GM12878 (cell line): ENCODE measurements around the gene HOXD3. TPM values are rescaled to one million over a fixed set of nuclear protein-coding genes. Genes with fewer than 3 reads are reported as not detected.

Experiments used
- ATAC-seq: fragments of 200-7000 bp; cut with Tn5 transposase; 3 replicates; pipeline ENCODE4 v1.9.1; 2020; ENCODE audit warnings: mild to moderate bottlenecking, moderate library complexity
- BruUV-seq: library from RNA; stranded (reverse); fragments of 400-500 nt; replicated peaks from 2 replicates; lab custom pipeline; 2021; lab: Mats Ljungman, UMichigan
- CTCF ChIA-PET: fragments of 300-600 bp; sonication (Branson Sonifier 250); formaldehyde crosslinking; extraction: SDS; loops from one replicate; lab custom pipeline; 2021; ENCODE audit warnings: inconsistent platforms; lab: Yijun Ruan, JAX
- POLR2A ChIA-PET: fragments of 350-600 bp; formaldehyde crosslinking; extraction: SDS; loops from one replicate; lab custom pipeline; 2021; ENCODE audit warnings: inconsistent platforms; lab: Charles Lee
- RAD21 ChIA-PET: fragments of 300-600 bp; sonication (Branson Sonifier 250); formaldehyde crosslinking; loops from one replicate; lab custom pipeline; 2023; ENCODE audit warnings: antibody characterized with exemption; ENCODE audit not compliant: unreplicated experiment; lab: Charles Lee
- SMC1A ChIA-PET: fragments of 300-600 bp; sonication (Branson Sonifier 250); formaldehyde crosslinking; loops from one replicate; lab custom pipeline; 2023; ENCODE audit not compliant: unreplicated experiment, uncharacterized antibody; lab: Charles Lee
- DNase-seq: peaks from one replicate; pipeline ENCODE4 v3.0.0-alpha.2; 2011; ENCODE audit warnings: low read depth, low spot score
- FAIRE-seq: peaks from 3 replicates; lab custom pipeline; 2011; peaks lifted over from hg19 to GRCh38; lab: Jason Lieb, UNC
- H2AFZ ChIP-seq: 2 replicates; pipeline ENCODE4 v1.6.0; 2011; ENCODE audit warnings: low read depth, low read length, control low read depth; ENCODE audit not compliant: control insufficient read depth
- H3K27ac ChIP-seq: 2 replicates; pipeline ENCODE4 v1.5.1; 2011; ENCODE audit warnings: control low read depth; ENCODE audit not compliant: control insufficient read depth, insufficient read depth
- H3K27me3 ChIP-seq, 2 experiments: replicated peaks in 1 of 2; 2 replicates each; pipeline versions ENCODE4 v1.6.0 to v1.6.1; 2011; ENCODE audit warnings: low read length in 1 of 2; ENCODE audit not compliant: control insufficient read depth in 2 of 2, insufficient read depth in 2 of 2
- H3K36me3 ChIP-seq, 2 experiments: 2 replicates each; pipeline ENCODE4 v1.5.1; 2011; ENCODE audit warnings: low read length in 1 of 2; ENCODE audit not compliant: control insufficient read depth in 2 of 2, insufficient read depth in 2 of 2
- H3K4me1 ChIP-seq: 2 replicates; pipeline ENCODE4 v1.6.1; 2011; ENCODE audit warnings: mild to moderate bottlenecking, low read length, moderate library complexity, mixed read lengths; ENCODE audit not compliant: control insufficient read depth, insufficient read depth
- H3K4me2 ChIP-seq: 2 replicates; pipeline ENCODE4 v1.6.0; 2011; ENCODE audit warnings: control low read depth; ENCODE audit not compliant: control insufficient read depth, insufficient read depth
- H3K4me3 ChIP-seq: fragments of 200-600 bp; sonication (generic); 2 replicates; pipeline ENCODE4 v1.5.1; 2016
- H3K79me2 ChIP-seq: 2 replicates; pipeline ENCODE4 v1.6.0; 2011; ENCODE audit warnings: low read length; ENCODE audit not compliant: control insufficient read depth, insufficient read depth
- H3K9ac ChIP-seq: 2 replicates; pipeline ENCODE4 v1.8.0; 2011; ENCODE audit warnings: low read length, control low read depth, mixed read lengths; ENCODE audit not compliant: control insufficient read depth, insufficient read depth
- H3K9me3 ChIP-seq: replicated peaks from 3 replicates; pipeline ENCODE4 v1.5.1; 2011; ENCODE audit warnings: mild to moderate bottlenecking, low read length; ENCODE audit not compliant: control insufficient read depth, insufficient read depth
- H4K20me1 ChIP-seq: 2 replicates; pipeline ENCODE4 v1.6.0; 2011; ENCODE audit not compliant: control insufficient read depth, insufficient read depth
- CHD2 ChIP-seq: IDR thresholded peaks from 2 replicates; pipeline ENCODE4 v1.6.1; 2011; ENCODE audit warnings: low read depth, low read length, improper control_type of control experiment, borderline replicate concordance
- ESRRA ChIP-seq: IDR thresholded peaks from 2 replicates; pipeline ENCODE4 v1.6.1; 2012; ENCODE audit warnings: mild to moderate bottlenecking, low read length, improper control_type of control experiment
- EZH2 ChIP-seq: IDR thresholded peaks from 2 replicates; pipeline ENCODE4 v1.6.1; 2012; ENCODE audit warnings: low read depth, mild to moderate bottlenecking, control low read depth, inconsistent platforms, low read length, borderline replicate concordance; ENCODE audit not compliant: control insufficient read depth
- FOXM1 ChIP-seq: IDR thresholded peaks from 2 replicates; pipeline ENCODE4 v1.6.1; 2012; ENCODE audit warnings: low read depth, mild to moderate bottlenecking, inconsistent platforms, low read length, moderate library complexity
- HCFC1 ChIP-seq: fragments of 150-350 bp; IDR thresholded peaks from 2 replicates; pipeline ENCODE4 v1.6.1; 2014; ENCODE audit warnings: low read length
- HDGF ChIP-seq: fragments of 450-650 bp; IDR thresholded peaks from 2 replicates; pipeline ENCODE4 v1.6.1; 2016; ENCODE audit warnings: antibody characterized with exemption
- JUND ChIP-seq: IDR thresholded peaks from 2 replicates; pipeline ENCODE4 v1.6.1; 2012; ENCODE audit warnings: low read depth, mild to moderate bottlenecking, low read length, improper control_type of control experiment, moderate library complexity
- MEF2A ChIP-seq: IDR thresholded peaks from 2 replicates; pipeline ENCODE4 v1.6.1; 2011; ENCODE audit warnings: low read depth, mild to moderate bottlenecking, low read length, moderate library complexity; ENCODE audit not compliant: insufficient read depth
- WGBS: methylation state at CpG from one replicate; pipeline ENCODE4 v1.1.6; 2016; ENCODE audit warnings: low lambda C conversion rate; ENCODE audit not compliant: insufficient replicate concordance, insufficient coverage; ENCODE audit errors: missing lambda C conversion rate; 5-methylcytosine and 5-hydroxymethylcytosine counted together
- in situ Hi-C: fragments of 300-500 bp; cut with MboI; formaldehyde crosslinking; loops from 9 replicates; pipeline ENCODE4 v1.14.3; 2018; ENCODE audit warnings: mixed read lengths
- intact Hi-C: fragments of 100-400 bp; cut with micrococcal nuclease; formaldehyde crosslinking; loops from one replicate; pipeline ENCODE4 v1.14.2; 2022; ENCODE audit not compliant: unreplicated experiment
- polyA plus RNA-seq, 11 experiments: library from polyadenylated mRNA; depleted of rRNA in 4 of 11; unstranded in 6 of 11; stranded (reverse) in 5 of 11; fragments of >200 nt; fragmentation: Nextera tagmentation in 4 of 11; fragmentation: Illumina TruSeq in 1 of 11; extraction: Ambion mirVana in 4 of 11; extraction: Trizol in 1 of 11; gene quantifications; 1 replicate in 1 of 11; 2 replicates in 10 of 11; pipeline versions ENCODE4 v1.2.1 to v1.2.3, GENCODE V29; 2011 to 2016; ENCODE audit warnings: inconsistent platforms in 2 of 11, missing spikeins in 2 of 11, low read depth in 1 of 11
- total RNA-seq, 4 experiments: library from RNA; depleted of rRNA in 3 of 4; stranded (reverse); fragments of >200 nt in 3 of 4; fragmentation: Illumina TruSeq in 1 of 4; extraction: Trizol in 1 of 4; gene quantifications; 2 replicates each; pipeline versions ENCODE4 v1.2.1 to v1.2.3, GENCODE V29; 2013 to 2021
- TF ChIP-seq, protein P1 (sequence below): fragments of 450-650 bp; IDR thresholded peaks from 2 replicates; pipeline ENCODE4 v1.6.1; 2016; ENCODE audit warnings: mild to moderate bottlenecking
- TF ChIP-seq, protein P2 (sequence below): fragments of 450-650 bp; IDR thresholded peaks from 2 replicates; pipeline ENCODE4 v1.6.1; 2018; ENCODE audit warnings: borderline replicate concordance, mild to moderate bottlenecking; ENCODE audit not compliant: partially characterized antibody
- TF ChIP-seq, protein P3 (sequence below): IDR thresholded peaks from 2 replicates; pipeline ENCODE4 v1.6.1; 2011; ENCODE audit warnings: borderline replicate concordance, low read depth, mild to moderate bottlenecking, moderate library complexity, low read length; ENCODE audit not compliant: insufficient read depth, poor library complexity, severe bottlenecking
- TF ChIP-seq, protein P4 (sequence below): fragments of 450-650 bp; IDR thresholded peaks from 2 replicates; pipeline ENCODE4 v1.6.1; 2018; ENCODE audit warnings: mild to moderate bottlenecking, low read depth, moderate library complexity; ENCODE audit not compliant: partially characterized antibody
- TF ChIP-seq, protein P5 (sequence below): IDR thresholded peaks from 2 replicates; pipeline ENCODE4 v1.6.1; 2011; ENCODE audit warnings: low read depth, mild to moderate bottlenecking, low read length, moderate library complexity, borderline replicate concordance; ENCODE audit errors: extremely low read depth

HOXD3 gene
- total and polyA plus RNA-seq, 10 of the 15 experiments (the other 5 are each of a cell fraction or from before 2014, with no cell fraction given): not detected

DNA sequence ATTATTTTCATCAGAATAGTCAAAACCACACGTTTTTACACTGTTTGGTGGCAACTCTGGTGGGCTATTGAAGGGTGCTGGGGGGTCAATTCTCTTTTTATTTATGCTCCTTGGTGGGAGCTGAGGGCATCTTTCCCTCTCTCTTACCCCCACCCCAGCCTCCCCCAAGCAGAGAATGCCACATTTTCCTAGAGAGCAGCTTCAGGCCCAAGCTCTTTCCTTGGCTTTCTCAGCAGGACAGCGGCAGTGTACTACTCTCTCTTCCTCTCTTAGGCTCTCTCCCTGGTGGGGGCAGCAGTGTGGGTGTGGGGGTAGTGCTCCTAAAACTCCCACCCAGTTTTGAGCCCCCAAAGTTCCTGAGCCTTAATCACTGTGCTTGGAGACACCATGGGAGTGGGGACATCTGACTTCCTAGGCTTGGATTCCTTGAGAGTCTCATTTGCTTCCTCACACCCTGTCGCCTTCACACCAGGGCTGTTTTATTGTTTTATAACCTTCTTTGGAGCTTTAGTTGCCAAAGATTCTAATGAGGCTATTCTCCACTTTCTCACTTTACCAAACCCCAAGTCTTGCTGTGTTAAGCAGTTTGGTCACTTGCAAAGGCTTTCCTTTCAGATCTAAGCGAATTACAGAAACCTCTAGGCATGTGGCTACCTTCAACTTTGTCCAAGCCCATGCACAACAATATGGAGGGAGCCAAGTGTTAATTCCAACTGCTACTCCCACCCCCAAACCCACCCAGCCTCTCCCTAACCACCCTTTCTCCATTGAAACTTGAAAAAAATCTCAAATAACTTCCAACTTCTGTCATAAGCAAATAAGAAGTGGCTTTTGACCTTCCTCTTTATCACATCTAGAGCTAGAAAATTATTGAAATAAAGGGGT lies 11.8 kb upstream of the HOXD3 start (continued):
- TF ChIP-seq, protein P1, sequence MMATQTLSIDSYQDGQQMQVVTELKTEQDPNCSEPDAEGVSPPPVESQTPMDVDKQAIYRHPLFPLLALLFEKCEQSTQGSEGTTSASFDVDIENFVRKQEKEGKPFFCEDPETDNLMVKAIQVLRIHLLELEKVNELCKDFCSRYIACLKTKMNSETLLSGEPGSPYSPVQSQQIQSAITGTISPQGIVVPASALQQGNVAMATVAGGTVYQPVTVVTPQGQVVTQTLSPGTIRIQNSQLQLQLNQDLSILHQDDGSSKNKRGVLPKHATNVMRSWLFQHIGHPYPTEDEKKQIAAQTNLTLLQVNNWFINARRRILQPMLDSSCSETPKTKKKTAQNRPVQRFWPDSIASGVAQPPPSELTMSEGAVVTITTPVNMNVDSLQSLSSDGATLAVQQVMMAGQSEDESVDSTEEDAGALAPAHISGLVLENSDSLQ: no peak
- TF ChIP-seq, protein P2, sequence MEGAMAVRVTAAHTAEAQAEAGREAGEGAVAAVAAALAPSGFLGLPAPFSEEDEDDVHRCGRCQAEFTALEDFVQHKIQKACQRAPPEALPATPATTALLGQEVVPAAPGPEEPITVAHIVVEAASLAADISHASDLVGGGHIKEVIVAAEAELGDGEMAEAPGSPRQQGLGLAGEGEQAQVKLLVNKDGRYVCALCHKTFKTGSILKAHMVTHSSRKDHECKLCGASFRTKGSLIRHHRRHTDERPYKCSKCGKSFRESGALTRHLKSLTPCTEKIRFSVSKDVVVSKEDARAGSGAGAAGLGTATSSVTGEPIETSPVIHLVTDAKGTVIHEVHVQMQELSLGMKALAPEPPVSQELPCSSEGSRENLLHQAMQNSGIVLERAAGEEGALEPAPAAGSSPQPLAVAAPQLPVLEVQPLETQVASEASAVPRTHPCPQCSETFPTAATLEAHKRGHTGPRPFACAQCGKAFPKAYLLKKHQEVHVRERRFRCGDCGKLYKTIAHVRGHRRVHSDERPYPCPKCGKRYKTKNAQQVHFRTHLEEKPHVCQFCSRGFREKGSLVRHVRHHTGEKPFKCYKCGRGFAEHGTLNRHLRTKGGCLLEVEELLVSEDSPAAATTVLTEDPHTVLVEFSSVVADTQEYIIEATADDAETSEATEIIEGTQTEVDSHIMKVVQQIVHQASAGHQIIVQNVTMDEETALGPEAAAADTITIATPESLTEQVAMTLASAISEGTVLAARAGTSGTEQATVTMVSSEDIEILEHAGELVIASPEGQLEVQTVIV: no peak
- TF ChIP-seq EZH2 (no peak), HCFC1 (no peak), CHD2 (no peak), ESRRA (no peak), JUND (no peak)

DNA sequence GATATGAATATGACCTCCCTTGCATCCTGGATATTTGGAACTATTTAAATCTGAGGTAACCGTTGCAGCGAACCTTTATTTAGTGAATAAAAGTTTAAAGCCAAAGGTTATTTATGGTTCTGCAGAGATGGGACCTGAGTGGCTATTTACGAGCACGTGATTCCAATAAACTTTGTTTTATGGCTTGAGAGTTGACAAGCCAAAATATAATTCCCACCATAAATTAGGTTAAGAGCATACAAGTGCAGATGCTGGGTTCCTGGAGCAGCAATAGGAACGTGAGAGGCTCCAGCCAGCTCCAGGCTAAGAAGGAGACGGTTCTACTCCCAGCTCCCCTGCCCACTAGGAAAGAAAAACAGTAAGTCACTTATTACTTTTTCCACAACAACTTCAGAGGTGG lies 11.0 kb upstream of the HOXD3 start:
- H3K9me3 ChIP-seq: no peaks in the 10 kb centered on the region
- H3K79me2 ChIP-seq: no peaks in the 10 kb centered on the region
- no peaks in the 10 kb centered on the region for H3K36me3 ChIP-seq
- no peaks in the 10 kb centered on the region for H4K20me1 ChIP-seq
- DNase-seq (no peak), FAIRE-seq (no peak), ATAC-seq (no peak)
- RAD21 ChIA-PET: no interaction called here
- H3K27ac ChIP-seq: no peak overlapping the region
- H3K4me3 ChIP-seq: no peak overlapping the region
- CTCF ChIA-PET: interaction anchor here (4.9 to 8.6 kb wide), 2 partner anchors 308 to 408 kb away, joined by 39 to 157 read pairs; no protein-coding TSS in a partner anchor
- no peak overlapping the region for H3K4me2 ChIP-seq
- WGBS: 17% methylated on average over 6 of the region's 6 CpGs
- peaks cover 10 to 28% of the 10 kb centered on the region in 2 experiments for H3K27me3 ChIP-seq
- intact Hi-C loops (no loop called here), in situ Hi-C loops (loop anchor here (25.0 kb wide), 1 partner anchor 1191 kb away; no protein-coding TSS in a partner anchor)
- BruUV-seq: no TSS peak
- SMC1A ChIA-PET: interaction anchor here (1.0 to 4.6 kb wide), 3 partner anchors 310 to 506 kb away, joined by 3 to 34 read pairs (median 25); no protein-coding TSS in a partner anchor
- no peaks in the 10 kb centered on the region for H3K4me1 ChIP-seq
- H2AFZ ChIP-seq: no peak overlapping the region
- POLR2A ChIA-PET: no interaction called here
- no peak overlapping the region for H3K9ac ChIP-seq
- TF ChIP-seq HDGF (no peak), FOXM1 (no peak), MEF2A (no peak)
- TF ChIP-seq, protein P3, sequence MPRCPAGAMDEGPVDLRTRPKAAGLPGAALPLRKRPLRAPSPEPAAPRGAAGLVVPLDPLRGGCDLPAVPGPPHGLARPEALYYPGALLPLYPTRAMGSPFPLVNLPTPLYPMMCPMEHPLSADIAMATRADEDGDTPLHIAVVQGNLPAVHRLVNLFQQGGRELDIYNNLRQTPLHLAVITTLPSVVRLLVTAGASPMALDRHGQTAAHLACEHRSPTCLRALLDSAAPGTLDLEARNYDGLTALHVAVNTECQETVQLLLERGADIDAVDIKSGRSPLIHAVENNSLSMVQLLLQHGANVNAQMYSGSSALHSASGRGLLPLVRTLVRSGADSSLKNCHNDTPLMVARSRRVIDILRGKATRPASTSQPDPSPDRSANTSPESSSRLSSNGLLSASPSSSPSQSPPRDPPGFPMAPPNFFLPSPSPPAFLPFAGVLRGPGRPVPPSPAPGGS: no peak
- TF ChIP-seq, protein P4, sequence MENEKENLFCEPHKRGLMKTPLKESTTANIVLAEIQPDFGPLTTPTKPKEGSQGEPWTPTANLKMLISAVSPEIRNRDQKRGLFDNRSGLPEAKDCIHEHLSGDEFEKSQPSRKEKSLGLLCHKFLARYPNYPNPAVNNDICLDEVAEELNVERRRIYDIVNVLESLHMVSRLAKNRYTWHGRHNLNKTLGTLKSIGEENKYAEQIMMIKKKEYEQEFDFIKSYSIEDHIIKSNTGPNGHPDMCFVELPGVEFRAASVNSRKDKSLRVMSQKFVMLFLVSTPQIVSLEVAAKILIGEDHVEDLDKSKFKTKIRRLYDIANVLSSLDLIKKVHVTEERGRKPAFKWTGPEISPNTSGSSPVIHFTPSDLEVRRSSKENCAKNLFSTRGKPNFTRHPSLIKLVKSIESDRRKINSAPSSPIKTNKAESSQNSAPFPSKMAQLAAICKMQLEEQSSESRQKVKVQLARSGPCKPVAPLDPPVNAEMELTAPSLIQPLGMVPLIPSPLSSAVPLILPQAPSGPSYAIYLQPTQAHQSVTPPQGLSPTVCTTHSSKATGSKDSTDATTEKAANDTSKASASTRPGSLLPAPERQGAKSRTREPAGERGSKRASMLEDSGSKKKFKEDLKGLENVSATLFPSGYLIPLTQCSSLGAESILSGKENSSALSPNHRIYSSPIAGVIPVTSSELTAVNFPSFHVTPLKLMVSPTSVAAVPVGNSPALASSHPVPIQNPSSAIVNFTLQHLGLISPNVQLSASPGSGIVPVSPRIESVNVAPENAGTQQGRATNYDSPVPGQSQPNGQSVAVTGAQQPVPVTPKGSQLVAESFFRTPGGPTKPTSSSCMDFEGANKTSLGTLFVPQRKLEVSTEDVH: no peak
- TF ChIP-seq, protein P5, sequence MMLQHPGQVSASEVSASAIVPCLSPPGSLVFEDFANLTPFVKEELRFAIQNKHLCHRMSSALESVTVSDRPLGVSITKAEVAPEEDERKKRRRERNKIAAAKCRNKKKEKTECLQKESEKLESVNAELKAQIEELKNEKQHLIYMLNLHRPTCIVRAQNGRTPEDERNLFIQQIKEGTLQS: no peak
